Thymus (tissue), 11 donors: ENCODE results near the gene KLHL26. TPM values are rescaled to one million over a fixed set of nuclear protein-coding genes. Genes with fewer than 3 reads are reported as not detected.

Experiments
- DNase-seq, 9 donors: peaks; one replicate each; pipeline ENCODE4 v3.0.0-alpha.2; 2013; ENCODE audit warnings: low spot score in 9 of 9, low read depth in 6 of 9, missing footprints in 1 of 9
- H3K27ac ChIP-seq, 2 donors: one replicate each; pipeline ENCODE4 v1.5.1; 2013; ENCODE audit warnings: control low read depth in 1 of 2, low read depth in 1 of 2, low read length in 1 of 2, mild to moderate bottlenecking in 1 of 2, moderate library complexity in 1 of 2
- H3K27me3 ChIP-seq, 2 donors: one replicate each; pipeline ENCODE4 v1.5.1; 2013; ENCODE audit warnings: low read length in 1 of 2; ENCODE audit not compliant: control insufficient read depth in 2 of 2, insufficient read depth in 1 of 2
- H3K36me3 ChIP-seq, 2 donors: one replicate each; pipeline ENCODE4 v1.5.1; 2013; ENCODE audit warnings: low read length in 1 of 2, mild to moderate bottlenecking in 1 of 2, moderate library complexity in 1 of 2; ENCODE audit not compliant: control insufficient read depth in 2 of 2, insufficient read depth in 2 of 2
- H3K4me1 ChIP-seq, 2 donors: one replicate each; pipeline ENCODE4 v1.5.1; 2013; ENCODE audit warnings: low read length in 2 of 2; ENCODE audit not compliant: control insufficient read depth in 2 of 2, insufficient read depth in 2 of 2
- H3K4me3 ChIP-seq, 2 donors: one replicate each; pipeline ENCODE4 v1.5.1; 2013; ENCODE audit warnings: low read length in 2 of 2, control low read depth in 1 of 2, mild to moderate bottlenecking in 1 of 2
- H3K9me3 ChIP-seq, 2 donors: one replicate each; pipeline ENCODE4 v1.5.1; 2013; ENCODE audit warnings: low read length in 1 of 2, mild to moderate bottlenecking in 1 of 2; ENCODE audit not compliant: control insufficient read depth in 2 of 2, insufficient read depth in 1 of 2
- WGBS: extraction: QIAGEN DNeasy Blood & Tissue Kit; methylation state at CpG from one replicate; pipeline ENCODE4 v1.1.7; 2013; 5-methylcytosine and 5-hydroxymethylcytosine counted together
- polyA plus RNA-seq: library from polyadenylated mRNA; stranded (reverse); fragments of 200-250 nt; gene quantifications from one replicate; pipeline ENCODE4 v1.2.3, GENCODE V29; 2013
- total RNA-seq: library from RNA; stranded (reverse); fragments of 120-200 nt; gene quantifications from one replicate; pipeline ENCODE4 v1.2.4, GENCODE V29; 2013
- donor health status: healthy.

KLHL26 gene
- total and polyA plus RNA-seq, 2 donors = 0.99 to 4.0 TPM

DNA sequence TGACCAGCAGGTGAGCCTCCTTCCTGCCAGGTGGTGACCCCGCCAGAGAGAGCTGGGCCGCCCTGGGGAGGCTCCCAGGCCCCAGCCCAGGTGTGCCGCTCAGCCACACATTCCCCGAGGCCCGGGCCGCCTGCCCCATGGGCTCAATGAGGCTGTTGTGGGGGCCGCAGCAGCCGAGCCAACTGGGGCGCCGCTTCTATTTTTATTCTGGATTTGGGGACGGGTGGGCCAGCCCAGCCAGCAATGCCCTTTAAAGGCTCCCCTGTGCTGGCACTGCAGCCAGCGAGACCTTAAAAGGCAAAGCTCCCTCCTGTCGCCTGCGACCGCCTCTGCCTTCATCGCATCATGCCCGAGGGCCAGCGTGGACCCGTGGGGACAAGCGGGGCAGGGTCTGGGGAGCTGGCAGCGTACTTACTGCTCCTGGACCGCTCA, 29.0 kb downstream of the KLHL26 start:
- Histone ChIP-seq H3K27me3 (no peaks in the 10 kb centered on the region), H3K36me3 (peaks cover 19 to 34% of the 10 kb centered on the region in 2 donors), H3K9me3 (no peaks in the 10 kb centered on the region), H3K4me3 (no peak overlapping the region), H3K4me1 (peaks cover 3 to 8% of the 10 kb centered on the region in 2 donors), H3K27ac (no peak overlapping the region)
- no peak for DNase-seq
- WGBS = 97% methylated on average over 22 of the region's 22 CpGs

DNA sequence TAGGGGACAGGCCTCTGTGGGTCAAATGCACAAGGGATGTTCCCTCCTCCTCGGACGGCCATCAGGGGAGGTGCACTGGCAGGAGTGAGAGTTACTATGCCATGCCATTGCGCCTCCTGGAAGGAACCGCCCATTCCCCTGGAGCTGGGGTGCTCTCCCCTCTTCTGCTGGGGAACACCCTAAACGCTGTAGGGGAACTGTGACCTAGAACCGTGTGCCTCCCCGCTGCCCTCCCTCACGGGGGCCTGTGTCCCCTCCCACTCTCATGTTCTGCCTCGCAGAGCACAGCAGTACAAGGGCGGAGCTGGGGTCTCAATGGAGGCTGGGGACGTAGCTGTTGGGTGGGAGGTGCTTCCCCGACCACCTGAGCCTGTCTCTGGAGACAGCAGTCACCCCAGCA, 29.5 kb downstream of the KLHL26 start:
- Histone ChIP-seq H3K4me3 (no peak overlapping the region), H3K27ac (no peak overlapping the region), H3K27me3 (no peaks in the 10 kb centered on the region), H3K9me3 (no peaks in the 10 kb centered on the region), H3K4me1 (peaks cover 3 to 8% of the 10 kb centered on the region in 2 donors), H3K36me3 (peaks cover 19 to 34% of the 10 kb centered on the region in 2 donors)
- WGBS = 94% methylated on average over 12 of the region's 12 CpGs
- DNase-seq = no peak

DNA sequence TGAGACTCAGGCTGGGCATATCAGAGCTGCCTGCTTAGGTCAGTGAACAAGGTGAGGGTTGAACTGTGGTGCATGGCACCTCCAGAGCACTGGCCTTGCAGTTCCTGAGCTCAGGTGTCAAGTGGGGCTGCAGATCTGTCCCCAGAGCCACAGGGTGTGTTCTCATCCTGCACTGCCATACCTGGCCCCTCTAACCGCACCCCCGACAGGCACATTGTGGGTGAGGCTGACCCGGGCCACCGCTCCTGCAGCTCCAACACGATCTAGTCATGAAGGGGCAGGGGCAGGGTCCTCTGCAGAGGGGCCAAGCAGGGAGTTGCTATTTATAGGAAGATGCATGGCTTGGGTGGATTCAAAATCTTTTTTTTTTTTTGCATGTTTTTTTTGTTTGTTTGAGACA, 30.0 kb downstream of the KLHL26 start:
- no peaks in the 10 kb centered on the region for H3K9me3 ChIP-seq
- peaks cover 19 to 36% of the 10 kb centered on the region in 2 donors for H3K36me3 ChIP-seq
- DNase-seq = no peak
- no peak overlapping the region for H3K4me3 ChIP-seq
- 95% methylated on average over 5 of the region's 5 CpGs for WGBS
- H3K27me3 ChIP-seq = no peaks in the 10 kb centered on the region
- peaks cover 3 to 8% of the 10 kb centered on the region in 2 donors for H3K4me1 ChIP-seq
- H3K27ac ChIP-seq = no peak overlapping the region

DNA sequence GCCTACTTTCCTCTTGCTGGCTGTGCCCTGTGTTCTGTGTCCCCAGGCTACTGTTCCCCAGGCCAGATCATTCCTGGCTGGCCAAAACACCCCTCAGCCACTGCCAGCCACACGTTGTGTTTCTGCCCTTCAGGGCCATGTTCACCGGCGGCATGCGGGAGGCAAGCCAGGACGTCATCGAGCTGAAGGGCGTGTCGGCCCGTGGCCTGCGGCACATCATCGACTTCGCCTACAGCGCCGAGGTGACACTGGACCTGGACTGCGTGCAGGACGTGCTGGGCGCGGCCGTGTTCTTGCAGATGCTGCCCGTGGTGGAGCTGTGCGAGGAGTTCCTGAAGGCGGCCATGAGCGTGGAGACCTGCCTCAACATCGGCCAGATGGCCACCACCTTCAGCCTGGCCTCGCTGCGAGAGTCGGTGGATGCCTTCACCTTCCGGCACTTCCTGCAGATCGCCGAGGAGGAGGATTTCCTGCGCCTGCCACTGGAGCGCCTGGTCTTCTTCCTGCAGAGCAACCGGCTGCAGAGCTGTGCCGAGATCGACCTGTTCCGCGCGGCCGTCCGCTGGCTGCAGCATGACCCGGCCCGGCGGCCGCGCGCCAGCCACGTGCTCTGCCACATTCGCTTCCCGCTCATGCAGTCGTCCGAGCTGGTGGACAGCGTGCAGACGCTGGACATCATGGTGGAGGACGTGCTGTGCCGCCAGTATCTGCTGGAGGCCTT, 30.9 kb downstream of the KLHL26 start:
- Histone ChIP-seq H3K27ac (no peak overlapping the region), H3K9me3 (no peaks in the 10 kb centered on the region), H3K36me3 (peaks cover 19 to 42% of the 10 kb centered on the region in 2 donors), H3K4me3 (no peak overlapping the region), H3K27me3 (no peaks in the 10 kb centered on the region), H3K4me1 (peaks cover 3 to 8% of the 10 kb centered on the region in 2 donors)
- no peak for DNase-seq
- WGBS = 99% methylated on average over 55 of the region's 55 CpGs

DNA sequence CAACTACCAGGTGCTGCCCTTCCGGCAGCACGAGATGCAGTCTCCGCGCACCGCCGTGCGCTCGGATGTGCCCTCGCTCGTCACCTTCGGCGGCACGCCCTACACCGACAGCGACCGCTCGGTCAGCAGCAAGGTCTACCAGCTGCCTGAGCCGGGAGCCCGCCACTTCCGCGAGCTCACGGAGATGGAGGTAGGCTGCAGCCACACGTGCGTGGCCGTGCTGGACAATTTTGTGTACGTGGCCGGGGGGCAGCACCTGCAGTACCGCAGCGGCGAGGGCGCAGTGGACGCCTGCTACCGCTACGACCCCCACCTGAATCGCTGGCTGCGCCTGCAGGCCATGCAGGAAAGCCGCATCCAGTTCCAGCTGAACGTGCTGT, 31.4 kb downstream of the KLHL26 start:
- no peak overlapping the region for H3K27ac ChIP-seq
- peaks cover 19 to 42% of the 10 kb centered on the region in 2 donors for H3K36me3 ChIP-seq
- no peaks in the 10 kb centered on the region for H3K9me3 ChIP-seq
- no peak overlapping the region for H3K4me3 ChIP-seq
- peaks cover 3 to 8% of the 10 kb centered on the region in 2 donors for H3K4me1 ChIP-seq
- DNase-seq = no peak
- H3K27me3 ChIP-seq = no peaks in the 10 kb centered on the region
- 99% methylated on average over 38 of the region's 38 CpGs for WGBS

DNA sequence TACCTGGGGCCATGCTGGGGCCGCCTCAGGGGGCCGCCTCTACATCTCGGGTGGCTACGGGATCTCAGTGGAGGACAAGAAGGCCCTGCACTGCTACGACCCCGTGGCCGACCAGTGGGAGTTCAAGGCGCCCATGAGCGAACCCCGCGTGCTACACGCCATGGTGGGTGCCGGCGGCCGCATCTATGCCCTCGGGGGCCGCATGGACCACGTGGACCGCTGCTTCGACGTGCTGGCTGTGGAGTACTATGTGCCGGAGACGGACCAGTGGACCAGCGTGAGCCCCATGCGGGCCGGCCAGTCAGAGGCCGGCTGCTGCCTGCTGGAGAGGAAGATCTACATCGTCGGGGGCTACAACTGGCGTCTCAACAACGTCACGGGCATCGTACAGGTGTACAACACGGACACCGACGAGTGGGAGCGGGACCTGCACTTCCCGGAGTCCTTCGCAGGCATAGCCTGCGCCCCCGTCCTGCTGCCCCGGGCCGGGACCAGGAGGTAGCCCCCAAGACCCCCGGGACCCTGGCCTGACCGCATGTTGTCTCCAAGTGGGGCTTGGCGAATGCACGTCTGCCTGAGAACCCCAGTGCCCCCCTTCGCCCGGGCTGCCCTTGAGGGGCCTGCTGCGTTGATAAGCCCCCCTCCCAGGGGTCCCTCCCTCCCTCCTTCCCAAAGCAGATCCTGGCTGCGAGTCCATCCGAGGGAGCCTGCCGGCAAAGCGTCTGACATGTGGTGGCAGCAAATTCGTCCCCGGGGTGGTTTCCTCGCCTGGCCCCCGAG, 32.1 kb downstream of the KLHL26 start:
- H3K4me1 ChIP-seq = peaks cover 3 to 4% of the 10 kb centered on the region in 2 donors
- H3K4me3 ChIP-seq = no peak overlapping the region
- peaks cover 19 to 42% of the 10 kb centered on the region in 2 donors for H3K36me3 ChIP-seq
- no peaks in the 10 kb centered on the region for H3K9me3 ChIP-seq
- H3K27ac ChIP-seq = no peak overlapping the region
- no peak for DNase-seq
- H3K27me3 ChIP-seq = no peaks in the 10 kb centered on the region
- 98% methylated on average over 58 of the region's 58 CpGs for WGBS

DNA sequence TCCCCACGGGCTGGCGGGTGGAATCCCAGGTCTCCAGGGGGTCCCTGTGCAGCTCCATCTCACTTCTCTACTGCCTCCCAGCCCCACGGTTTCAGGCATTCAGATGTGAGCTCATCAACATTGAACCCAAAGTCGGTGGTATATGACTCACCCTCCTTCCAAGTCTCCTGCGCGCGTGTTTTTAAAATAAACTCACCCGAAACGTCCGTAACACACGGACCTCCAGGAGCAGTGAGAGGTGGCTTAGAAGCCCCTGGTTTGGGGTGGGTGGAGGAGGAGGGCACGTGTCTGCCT, 32.6 kb downstream of the KLHL26 start:
- WGBS = 98% methylated on average over 12 of the region's 12 CpGs

DNA sequence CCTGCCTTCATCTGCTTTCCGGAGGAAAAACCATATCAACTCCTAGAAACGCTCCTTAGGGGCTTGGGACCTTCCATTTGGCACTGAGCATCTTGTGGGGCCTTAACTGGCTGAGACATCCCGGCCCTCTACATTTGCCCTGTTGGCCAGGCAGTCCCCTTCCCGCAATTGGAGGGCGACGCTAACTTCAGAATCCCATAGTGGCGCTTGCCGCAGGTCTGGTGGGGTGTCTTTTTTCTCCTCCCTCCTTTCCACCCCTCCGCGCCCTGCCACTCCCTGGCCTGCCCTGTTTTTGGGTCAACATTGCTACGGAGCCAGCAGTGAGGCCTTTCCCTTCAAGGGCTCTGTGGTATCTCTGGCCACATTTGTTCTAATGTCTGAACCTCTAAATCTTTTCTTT, 33.1 kb downstream of the KLHL26 start:
- Histone ChIP-seq H3K4me1 (no peaks in the 10 kb centered on the region), H3K27ac (no peak overlapping the region), H3K9me3 (no peaks in the 10 kb centered on the region), H3K4me3 (no peak overlapping the region), H3K36me3 (peaks cover 19 to 42% of the 10 kb centered on the region in 2 donors), H3K27me3 (no peaks in the 10 kb centered on the region)
- no peak for DNase-seq
- 98% methylated on average over 11 of the region's 11 CpGs for WGBS

More for the DNA sequence above, 32.6 kb downstream of the KLHL26 start:
- peaks cover 19 to 42% of the 10 kb centered on the region in 2 donors for H3K36me3 ChIP-seq
- no peak overlapping the region for H3K4me3 ChIP-seq
- H3K27ac ChIP-seq = no peak overlapping the region
- H3K9me3 ChIP-seq = no peaks in the 10 kb centered on the region
- no peak for DNase-seq
- no peaks in the 10 kb centered on the region for H3K4me1 ChIP-seq
- H3K27me3 ChIP-seq = no peaks in the 10 kb centered on the region

DNA sequence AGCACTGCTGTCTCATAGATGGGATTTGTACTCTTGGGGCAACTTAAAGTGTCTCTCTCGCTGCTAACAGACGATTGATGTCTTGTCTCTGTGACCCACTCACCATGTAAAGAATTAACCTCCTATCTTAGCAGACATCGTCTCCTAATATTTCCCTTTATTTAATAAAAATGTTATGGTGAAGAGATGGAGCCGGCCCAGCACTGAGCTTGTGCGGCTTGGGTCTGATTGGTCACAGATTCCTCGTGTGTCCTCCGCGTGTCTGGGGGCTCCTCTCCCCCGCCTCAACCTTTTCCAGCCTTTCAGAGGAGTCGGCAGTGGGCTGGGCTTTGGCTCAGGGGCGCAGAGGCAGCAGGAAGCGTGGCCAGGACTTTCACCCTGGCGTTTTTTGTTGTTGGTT, 33.5 kb downstream of the KLHL26 start:
- WGBS = 95% methylated on average over 13 of the region's 13 CpGs
- Histone ChIP-seq H3K36me3 (peaks cover 18 to 42% of the 10 kb centered on the region in 2 donors), H3K27ac (no peak overlapping the region), H3K4me1 (no peaks in the 10 kb centered on the region), H3K27me3 (no peaks in the 10 kb centered on the region), H3K4me3 (no peak overlapping the region), H3K9me3 (no peaks in the 10 kb centered on the region)
- DNase-seq = no peak
